ENCODE results near the gene SHC2. TPM values are rescaled to one million over a fixed set of nuclear protein-coding genes. Genes with fewer than 3 reads are reported as not detected.
A peak's percentile ranks its signal among the peaks of the same experiment; 100 is the strongest.

Gene SHC2
- total and polyA plus RNA-seq, 4 donors = 11.2 to 23.1 (median 14.5) TPM

DNA sequence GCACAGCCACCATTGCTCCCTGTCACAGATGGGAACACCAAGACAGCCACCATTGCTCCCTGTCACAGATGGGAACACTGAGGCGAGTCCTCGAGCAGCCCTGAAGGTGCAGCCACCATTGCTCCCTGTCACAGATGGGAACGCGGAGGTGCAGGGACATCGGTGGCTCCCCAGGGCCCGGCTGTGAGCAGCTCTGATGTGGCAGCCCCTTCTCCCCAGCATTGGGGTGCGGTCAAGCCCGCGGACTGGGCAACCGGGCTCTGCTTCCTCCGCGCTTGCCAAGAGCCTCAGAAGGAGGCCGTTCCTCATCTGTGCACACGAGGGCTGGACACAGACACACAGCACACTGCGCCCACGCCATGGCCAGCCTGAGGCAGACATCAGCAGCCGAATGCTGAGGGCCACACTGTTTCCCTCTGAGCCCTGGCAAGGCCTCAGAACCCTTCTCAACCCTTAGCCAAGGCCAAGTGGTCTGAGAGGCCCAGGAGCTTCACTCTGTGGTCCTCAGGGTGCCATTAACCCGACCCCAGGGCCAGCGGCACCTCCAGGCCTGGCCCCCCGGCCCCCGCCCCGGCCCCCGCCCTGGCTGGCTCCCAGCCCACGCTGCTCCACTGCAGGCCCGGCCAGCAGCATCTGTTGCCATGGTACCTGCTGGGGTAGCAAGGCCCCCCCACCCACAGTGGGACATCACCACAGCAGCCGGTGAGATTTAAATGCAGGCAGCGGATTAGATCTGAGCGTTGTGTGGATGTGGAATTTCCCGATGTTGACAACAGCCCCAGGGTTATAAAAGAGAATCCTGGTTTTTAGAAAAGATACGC, 70.2 kb downstream of the SHC2 start:
- Histone ChIP-seq H3K4me3 (no peak overlapping the region), H3K9me3 (ENCODE audit: control insufficient read depth in 4 of 4, insufficient read depth in 3 of 4, low read length in 3 of 4) (peaks cover 0 to 4% (median under 1%) of the 10 kb centered on the region in 4 donors), H3K4me1 (ENCODE audit: control insufficient read depth in 5 of 5, insufficient read depth in 5 of 5, low read length in 5 of 5) (no peaks in the 10 kb centered on the region), H3K27me3 (ENCODE audit: control insufficient read depth in 3 of 3, insufficient read depth in 3 of 3, low read length in 2 of 3) (peaks cover 0 to 10% (median 6%) of the 10 kb centered on the region in 3 donors), H3K9ac (ENCODE audit: insufficient read depth in 1 of 2, low read length in 2 of 2) (no peak overlapping the region), H3K36me3 (ENCODE audit: control insufficient read depth in 4 of 4, insufficient read depth in 4 of 4, low read length in 4 of 4) (no peaks in the 10 kb centered on the region), H3K27ac (ENCODE audit: low read depth in 1 of 2, low read length in 1 of 2) (no peak overlapping the region)
- TF ChIP-seq, protein P1, sequence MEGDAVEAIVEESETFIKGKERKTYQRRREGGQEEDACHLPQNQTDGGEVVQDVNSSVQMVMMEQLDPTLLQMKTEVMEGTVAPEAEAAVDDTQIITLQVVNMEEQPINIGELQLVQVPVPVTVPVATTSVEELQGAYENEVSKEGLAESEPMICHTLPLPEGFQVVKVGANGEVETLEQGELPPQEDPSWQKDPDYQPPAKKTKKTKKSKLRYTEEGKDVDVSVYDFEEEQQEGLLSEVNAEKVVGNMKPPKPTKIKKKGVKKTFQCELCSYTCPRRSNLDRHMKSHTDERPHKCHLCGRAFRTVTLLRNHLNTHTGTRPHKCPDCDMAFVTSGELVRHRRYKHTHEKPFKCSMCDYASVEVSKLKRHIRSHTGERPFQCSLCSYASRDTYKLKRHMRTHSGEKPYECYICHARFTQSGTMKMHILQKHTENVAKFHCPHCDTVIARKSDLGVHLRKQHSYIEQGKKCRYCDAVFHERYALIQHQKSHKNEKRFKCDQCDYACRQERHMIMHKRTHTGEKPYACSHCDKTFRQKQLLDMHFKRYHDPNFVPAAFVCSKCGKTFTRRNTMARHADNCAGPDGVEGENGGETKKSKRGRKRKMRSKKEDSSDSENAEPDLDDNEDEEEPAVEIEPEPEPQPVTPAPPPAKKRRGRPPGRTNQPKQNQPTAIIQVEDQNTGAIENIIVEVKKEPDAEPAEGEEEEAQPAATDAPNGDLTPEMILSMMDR (IDR thresholded peaks at IDR 0.05; ENCODE audit: control extremely low read depth, extremely low read depth) = no peak
- ATAC-seq (ENCODE audit: insufficient read depth, low FRiP score) (no peak), DNase-seq (no peak)
- 86 to 87% methylated on average over 30 of the region's 30 CpGs for WGBS, 2 donors

DNA sequence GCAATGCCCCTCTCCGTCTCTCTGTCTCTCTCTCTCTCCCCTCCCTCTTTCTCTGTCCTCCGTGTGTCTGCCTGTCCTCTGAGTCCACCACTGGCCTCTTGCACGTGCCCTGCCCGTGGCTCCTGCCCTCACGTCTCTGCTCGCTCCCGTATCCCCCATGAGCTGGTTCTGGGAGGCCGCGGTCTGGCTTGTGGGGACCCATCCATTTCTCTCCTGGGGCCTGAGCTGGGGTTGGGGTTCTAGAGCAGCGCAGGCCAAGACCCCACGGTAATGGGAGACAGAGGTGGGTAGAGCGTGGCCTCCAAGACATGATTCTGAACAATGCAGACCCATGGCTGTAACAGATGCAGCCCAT, 70.9 kb downstream of the SHC2 start:
- Histone ChIP-seq H3K27ac (ENCODE audit: low read depth in 1 of 2, low read length in 1 of 2) (no peak overlapping the region), H3K4me3 (no peak overlapping the region), H3K27me3 (ENCODE audit: control insufficient read depth in 3 of 3, insufficient read depth in 3 of 3, low read length in 2 of 3) (peaks cover 0 to 14% (median 6%) of the 10 kb centered on the region in 3 donors), H3K9ac (ENCODE audit: insufficient read depth in 1 of 2, low read length in 2 of 2) (no peak overlapping the region), H3K36me3 (ENCODE audit: control insufficient read depth in 4 of 4, insufficient read depth in 4 of 4, low read length in 4 of 4) (no peaks in the 10 kb centered on the region), H3K9me3 (ENCODE audit: control insufficient read depth in 4 of 4, insufficient read depth in 3 of 4, low read length in 3 of 4) (no peaks in the 10 kb centered on the region), H3K4me1 (ENCODE audit: control insufficient read depth in 5 of 5, insufficient read depth in 5 of 5, low read length in 5 of 5) (no peaks in the 10 kb centered on the region)
- DNase-seq = no peak
- ATAC-seq (ENCODE audit: insufficient read depth, low FRiP score) = no peak
- TF ChIP-seq, protein P1 (IDR thresholded peaks at IDR 0.05; ENCODE audit: control extremely low read depth, extremely low read depth) = no peak
- WGBS, 2 donors = 85 to 86% methylated on average over 12 of the region's 12 CpGs

DNA sequence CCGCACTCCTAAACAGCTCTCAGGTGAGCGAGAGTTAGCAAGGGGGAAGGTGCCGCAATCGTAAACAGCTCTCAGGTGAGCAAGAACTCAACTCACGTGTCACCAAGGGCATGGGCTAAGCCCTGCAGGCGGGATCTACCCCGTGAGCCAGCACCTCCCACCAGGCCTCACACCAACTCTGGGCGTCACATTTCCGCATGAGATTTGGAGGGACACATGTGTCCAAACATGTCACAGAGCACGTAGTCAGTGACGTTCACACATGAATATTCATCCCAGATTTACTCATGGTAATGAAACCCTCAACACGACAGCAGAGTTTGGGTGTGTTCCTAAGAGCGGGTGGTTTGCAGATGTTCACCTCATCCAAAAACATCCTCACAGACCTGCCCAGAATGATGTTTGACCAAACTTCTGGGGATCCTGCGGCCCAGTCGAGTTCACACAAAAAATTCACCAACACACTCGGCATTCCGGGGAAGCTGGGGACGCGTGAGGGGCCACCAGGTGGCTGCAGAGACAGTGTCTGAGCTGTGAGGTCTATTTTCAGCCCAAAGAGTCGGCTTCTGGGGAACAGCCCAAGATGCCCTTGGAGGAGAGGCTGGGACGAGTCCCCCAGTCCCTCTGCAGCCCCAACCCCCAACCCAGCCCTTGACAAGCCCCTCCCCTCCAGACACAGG, 71.4 kb downstream of the SHC2 start:
- H3K36me3 ChIP-seq (ENCODE audit: control insufficient read depth in 4 of 4, insufficient read depth in 4 of 4, low read length in 4 of 4) = no peaks in the 10 kb centered on the region
- peaks cover 0 to 14% (median 6%) of the 10 kb centered on the region in 3 donors for H3K27me3 ChIP-seq (ENCODE audit: control insufficient read depth in 3 of 3, insufficient read depth in 3 of 3, low read length in 2 of 3)
- no peaks in the 10 kb centered on the region for H3K4me1 ChIP-seq (ENCODE audit: control insufficient read depth in 5 of 5, insufficient read depth in 5 of 5, low read length in 5 of 5)
- H3K27ac ChIP-seq (ENCODE audit: low read depth in 1 of 2, low read length in 1 of 2) = no peak overlapping the region
- peak overlapping the region in 1 of 2 donors; percentile 11 for H3K9ac ChIP-seq (ENCODE audit: insufficient read depth in 1 of 2, low read length in 2 of 2)
- 59 to 62% methylated on average over 21 of the region's 21 CpGs for WGBS, 2 donors
- no peak overlapping the region for H3K4me3 ChIP-seq
- no peak for DNase-seq
- TF ChIP-seq, protein P1 (IDR thresholded peaks at IDR 0.05; ENCODE audit: control extremely low read depth, extremely low read depth) = no peak
- no peaks in the 10 kb centered on the region for H3K9me3 ChIP-seq (ENCODE audit: control insufficient read depth in 4 of 4, insufficient read depth in 3 of 4, low read length in 3 of 4)
- ATAC-seq (ENCODE audit: insufficient read depth, low FRiP score) = no peak

All from lung (tissue), 12 donors.